ENCODE results near the gene NIPBL.

DNA sequence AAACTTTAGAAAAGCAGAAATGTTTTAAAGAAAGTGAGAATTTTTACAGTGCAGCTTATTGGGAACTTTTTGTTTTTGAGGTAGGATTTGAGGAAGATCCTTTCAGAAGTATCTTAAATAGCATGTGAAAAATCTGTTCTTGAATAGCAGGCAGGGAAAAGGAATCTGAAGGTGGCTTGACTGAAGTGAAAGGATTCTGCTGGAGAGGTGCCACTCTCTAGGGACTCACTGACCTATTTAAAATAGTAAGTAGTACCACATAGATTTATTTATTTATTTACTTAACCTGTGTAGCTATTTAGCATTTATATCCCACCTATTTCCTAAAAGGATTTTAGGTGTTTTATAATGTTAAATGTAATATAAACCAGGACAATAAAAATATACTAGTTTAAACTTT is 69.1 kb downstream of the NIPBL start:
- TF ChIP-seq TCF12 (IDR thresholded peaks at IDR 0.05) (no peak), SIN3A (IDR thresholded peaks at IDR 0.05; ENCODE audit: borderline replicate concordance, low read depth, low read length) (no peak), RAD21 (IDR thresholded peaks at IDR 0.05; ENCODE audit: low read length) (no peak), POLR2AphosphoS5 (IDR thresholded peaks at IDR 0.05; ENCODE audit: low read depth, low read length) (no peak), CTCF (IDR thresholded peaks at IDR 0.05) (no peak), FOXJ3 (CRISPR knock-in tag; IDR thresholded peaks at IDR 0.05) (no peak), USF2 (IDR thresholded peaks at IDR 0.05; ENCODE audit: borderline replicate concordance, low read depth, low read length) (no peak), RFX5 (IDR thresholded peaks at IDR 0.05; ENCODE audit: low read length) (no peak), TAF1 (IDR thresholded peaks at IDR 0.05; ENCODE audit: borderline replicate concordance, low read depth, low read length) (no peak), SMC3 (IDR thresholded peaks at IDR 0.05; ENCODE audit: low read depth, low read length) (no peak), NRF1 (IDR thresholded peaks at IDR 0.05; ENCODE audit: low read depth, low read length) (no peak)

All from SK-N-SH (cell line).